Fibroblast of villous mesenchyme (primary cell): ENCODE results near the gene RIMS4. TPM values are rescaled to one million over a fixed set of nuclear protein-coding genes. Genes with fewer than 3 reads are reported as not detected.
A peak's percentile ranks its signal among the peaks of the same experiment; 100 is the strongest.

Experiments used
- DNase-seq: peaks from one replicate; pipeline ENCODE4 v3.0.0-alpha.2; 2010; ENCODE audit warnings: low read depth
- H3K4me3 ChIP-seq: 2 replicates; pipeline ENCODE4 v1.5.1; 2011; ENCODE audit warnings: low read depth, mild to moderate bottlenecking, low read length
- CTCF ChIP-seq: IDR thresholded peaks from 2 replicates; pipeline ENCODE4 v1.5.1; 2012; ENCODE audit warnings: low read depth, mild to moderate bottlenecking, low read length; ENCODE audit not compliant: insufficient read depth
- total RNA-seq: library from RNA; depleted of rRNA; stranded (reverse); fragments of >200 nt; gene quantifications from 2 replicates; pipeline ENCODE4 v1.2.3, GENCODE V29; 2012

The RIMS4 gene
- total RNA-seq, 1 donor: not detected

- DNase-seq: no peak
- no peak for TF ChIP-seq CTCF
- H3K4me3 ChIP-seq: no peak overlapping the region
Observed at GRCh38 chr20:44807684-44808056, 2.7 kb downstream of the RIMS4 start.

GRCh38 chr20:44807051-44807683 lies 3.2 kb downstream of the RIMS4 start:
- DNase-seq: no peak
- H3K4me3 ChIP-seq: no peak overlapping the region
- no peak for TF ChIP-seq CTCF

- TF ChIP-seq CTCF: no peak
- H3K4me3 ChIP-seq: no peak overlapping the region
- peak; percentile 33 for DNase-seq
Observed at GRCh38 chr20:44805979-44806620, 4.2 kb downstream of the RIMS4 start.

- no peak overlapping the region for H3K4me3 ChIP-seq
- no peak for DNase-seq
- TF ChIP-seq CTCF: no peak
Observed at GRCh38 chr20:44805335-44805978, 4.9 kb downstream of the RIMS4 start.

GRCh38 chr20:44803383-44803941 lies 6.9 kb downstream of the RIMS4 start:
- TF ChIP-seq CTCF: no peak
- H3K4me3 ChIP-seq: no peak overlapping the region
- DNase-seq: no peak

GRCh38 chr20:44802702-44803101 lies 7.6 kb downstream of the RIMS4 start:
- no peak for DNase-seq
- no peak for TF ChIP-seq CTCF
- H3K4me3 ChIP-seq: no peak overlapping the region
